NCI-H446 (cell line): ENCODE results near the gene PSMB11.

Experiments used
- DNase-seq, 2 experiments: peaks; one replicate each; lab custom pipeline; 2025; lab: John Stamatoyannopoulos, UW

Gene PSMB11

GRCh38 chr14:23058654-23059504, 16.9 kb downstream of the PSMB11 start:
- no peak for DNase-seq

- no peak for DNase-seq
Measured at GRCh38 chr14:23060536-23061260, 18.7 kb downstream of the PSMB11 start.

- DNase-seq, result no peak
Measured at GRCh38 chr14:23062002-23062401, 20.0 kb downstream of the PSMB11 start.

- no peak for DNase-seq
Measured at GRCh38 chr14:23063601-23064000, 21.6 kb downstream of the PSMB11 start.

- no peak for DNase-seq
Measured at GRCh38 chr14:23066368-23066767, 24.4 kb downstream of the PSMB11 start.

- no peak for DNase-seq
Measured at GRCh38 chr14:23066855-23067744, 25.1 kb downstream of the PSMB11 start.

- no peak for DNase-seq
Measured at GRCh38 chr14:23067847-23068788, 26.1 kb downstream of the PSMB11 start.

GRCh38 chr14:23068789-23069412, 26.9 kb downstream of the PSMB11 start:
- no peak for DNase-seq

GRCh38 chr14:23069413-23069806, 27.4 kb downstream of the PSMB11 start:
- DNase-seq, result no peak

- no peak for DNase-seq
Measured at GRCh38 chr14:23070262-23071129, 28.5 kb downstream of the PSMB11 start.

- no peak for DNase-seq
Measured at GRCh38 chr14:23071244-23071920, 29.4 kb downstream of the PSMB11 start.

GRCh38 chr14:23071921-23072539, 30.0 kb downstream of the PSMB11 start:
- no peak for DNase-seq

- no peak for DNase-seq
Measured at GRCh38 chr14:23074906-23075305, 32.9 kb downstream of the PSMB11 start.

- no peak for DNase-seq
Measured at GRCh38 chr14:23076785-23077408, 34.9 kb downstream of the PSMB11 start.

GRCh38 chr14:23077962-23078361, 36.0 kb downstream of the PSMB11 start:
- DNase-seq, result no peak

GRCh38 chr14:23078692-23079116, 36.7 kb downstream of the PSMB11 start:
- no peak for DNase-seq

GRCh38 chr14:23079716-23080115, 37.7 kb downstream of the PSMB11 start:
- no peak for DNase-seq

- no peak for DNase-seq
Measured at GRCh38 chr14:23080474-23080873, 38.5 kb downstream of the PSMB11 start.
